Measurements from ENCODE around the gene ABL2.
"Not testable (repeated sequence)": the region's sequence is repeated elsewhere in the genome, so short reads cannot be mapped to it uniquely, and the experiment has no call there.

ABL2 gene

DNA sequence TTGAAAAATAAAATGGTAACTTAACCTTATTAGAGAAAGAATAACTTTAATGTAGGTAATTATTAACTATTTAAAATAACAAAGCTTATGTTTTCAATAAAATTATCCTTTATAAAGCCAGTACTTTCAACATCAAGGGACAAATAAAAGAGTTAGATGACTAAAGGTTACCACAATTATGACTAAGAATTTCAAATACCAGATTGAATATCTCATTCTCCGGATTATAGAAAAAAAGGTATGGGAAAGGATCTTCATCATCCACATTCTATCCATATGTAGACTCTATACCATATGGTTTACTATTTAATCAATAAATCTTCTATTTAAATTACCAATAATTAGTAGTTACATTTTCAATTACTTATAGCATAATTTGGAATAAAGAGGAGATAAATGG lies 84.9 kb downstream of the ABL2 start:
- FAIRE-seq (no peak), DNase-seq (ENCODE audit: insufficient read length) (no peak)
- no peak for TF ChIP-seq POLR2AphosphoS5 (IDR thresholded peaks at IDR 0.05; ENCODE audit: low read depth, low read length)
- no peak for TF ChIP-seq TAF1 (IDR thresholded peaks at IDR 0.05; ENCODE audit: borderline replicate concordance, low read depth, low read length)
- no peak for TF ChIP-seq POLR2A (IDR thresholded peaks at IDR 0.05; ENCODE audit: low read depth, low read length)

DNA sequence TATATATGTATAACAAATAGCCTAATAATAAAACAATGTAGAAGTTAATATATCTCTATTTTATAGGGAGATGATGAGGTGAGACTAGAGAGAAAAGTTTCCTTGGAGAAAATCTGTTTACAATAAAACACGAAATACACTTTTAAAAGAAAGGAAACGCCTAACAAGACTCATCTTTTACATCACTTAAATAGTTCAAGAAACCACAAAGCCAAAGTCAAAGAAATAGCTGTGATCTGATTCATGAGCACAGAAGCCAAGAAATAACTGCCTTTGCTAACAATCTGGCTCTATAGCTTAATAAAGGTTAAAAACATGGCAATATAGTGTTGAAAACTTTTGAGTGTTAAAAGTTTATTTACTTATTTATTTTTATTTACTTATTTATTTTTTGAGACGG lies 86.2 kb downstream of the ABL2 start:
- no peak for FAIRE-seq
- no peak for TF ChIP-seq POLR2AphosphoS5 (IDR thresholded peaks at IDR 0.05; ENCODE audit: low read depth, low read length)
- no peak for TF ChIP-seq TAF1 (IDR thresholded peaks at IDR 0.05; ENCODE audit: borderline replicate concordance, low read depth, low read length)
- no peak for TF ChIP-seq POLR2A (IDR thresholded peaks at IDR 0.05; ENCODE audit: low read depth, low read length)
- no peak for DNase-seq (ENCODE audit: insufficient read length)

DNA sequence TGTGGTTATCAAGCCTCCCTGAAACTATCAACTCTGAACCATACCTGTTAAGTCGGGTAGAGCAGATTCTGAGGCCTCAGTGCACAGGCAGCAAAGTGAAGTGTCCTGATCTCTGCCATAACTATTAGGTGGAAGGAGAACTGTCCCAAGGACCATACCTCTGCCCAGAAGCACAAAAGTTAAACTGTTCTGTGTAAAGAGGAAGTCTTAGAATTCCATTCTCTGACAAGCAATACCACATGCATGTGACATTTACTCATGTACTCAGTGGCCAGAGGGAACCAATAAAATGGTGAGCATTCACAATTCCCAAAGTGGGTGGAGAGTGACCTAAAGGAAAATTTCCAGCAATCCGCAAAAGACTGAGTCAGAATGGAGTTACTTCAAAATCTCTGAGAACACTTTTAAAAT lies 86.6 kb downstream of the ABL2 start:
- TF ChIP-seq TAF1 (IDR thresholded peaks at IDR 0.05; ENCODE audit: borderline replicate concordance, low read depth, low read length) (no peak), POLR2A (IDR thresholded peaks at IDR 0.05; ENCODE audit: low read depth, low read length) (no peak), POLR2AphosphoS5 (IDR thresholded peaks at IDR 0.05; ENCODE audit: low read depth, low read length) (no peak)
- peak; percentile 14 for FAIRE-seq
- DNase-seq (ENCODE audit: insufficient read length), result no peak

DNA sequence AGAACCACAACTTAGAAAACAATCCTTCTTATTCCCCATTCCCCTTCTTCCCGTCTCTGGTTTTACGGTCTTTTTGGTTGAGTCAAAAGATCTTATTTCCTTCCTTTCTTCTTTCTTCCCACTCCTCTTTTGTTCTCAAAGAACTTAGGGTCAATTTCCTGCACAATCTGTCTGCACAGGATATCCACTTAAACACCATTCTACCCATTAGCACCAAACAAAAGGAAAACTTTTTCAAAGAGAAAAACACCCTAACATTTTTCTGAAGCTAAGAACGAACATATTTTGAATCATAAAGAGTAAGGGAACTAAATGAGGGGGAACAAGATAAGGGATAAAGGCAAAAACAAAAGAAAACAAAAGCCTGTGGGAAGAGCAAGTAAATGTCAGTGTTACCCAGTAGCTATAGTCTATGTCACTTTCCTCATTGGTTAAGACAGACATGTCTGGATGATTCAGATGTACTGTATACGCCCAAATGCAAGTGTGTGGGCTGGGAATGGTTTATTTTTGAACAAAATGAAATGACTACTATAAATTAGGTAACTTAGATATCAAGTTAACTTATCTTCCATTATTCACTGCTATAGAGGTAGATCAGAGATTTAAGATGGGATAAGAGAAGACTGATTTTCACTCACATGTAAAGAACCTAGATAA lies 87.8 kb downstream of the ABL2 start:
- no peak for FAIRE-seq
- TF ChIP-seq TAF1 (IDR thresholded peaks at IDR 0.05; ENCODE audit: borderline replicate concordance, low read depth, low read length) (no peak), POLR2AphosphoS5 (IDR thresholded peaks at IDR 0.05; ENCODE audit: low read depth, low read length) (no peak), POLR2A (IDR thresholded peaks at IDR 0.05; ENCODE audit: low read depth, low read length) (no peak)
- no peak for DNase-seq (ENCODE audit: insufficient read length)

DNA sequence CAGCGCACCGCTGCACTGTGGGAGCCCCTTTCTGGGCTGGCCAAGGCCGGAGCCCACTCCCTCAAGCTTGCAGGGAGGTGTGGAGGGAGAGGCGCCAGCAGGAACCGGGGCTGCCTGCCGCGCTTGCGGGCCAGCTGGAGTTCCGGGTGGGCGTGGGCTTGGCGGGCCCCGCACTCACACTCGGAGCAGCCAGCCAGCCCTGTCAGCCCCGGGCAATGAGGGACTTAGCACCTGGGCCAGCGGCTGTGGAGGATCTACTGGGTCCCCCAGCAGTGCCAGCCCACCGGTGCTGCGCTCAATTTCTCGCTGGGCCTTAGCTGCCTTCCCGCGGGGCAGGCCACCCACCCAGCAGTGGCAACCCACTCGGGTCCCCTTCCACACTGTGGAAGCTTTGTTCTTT lies 90.7 kb downstream of the ABL2 start:
- not testable (repeated sequence) for FAIRE-seq; DNase-seq (ENCODE audit: insufficient read length)

DNA sequence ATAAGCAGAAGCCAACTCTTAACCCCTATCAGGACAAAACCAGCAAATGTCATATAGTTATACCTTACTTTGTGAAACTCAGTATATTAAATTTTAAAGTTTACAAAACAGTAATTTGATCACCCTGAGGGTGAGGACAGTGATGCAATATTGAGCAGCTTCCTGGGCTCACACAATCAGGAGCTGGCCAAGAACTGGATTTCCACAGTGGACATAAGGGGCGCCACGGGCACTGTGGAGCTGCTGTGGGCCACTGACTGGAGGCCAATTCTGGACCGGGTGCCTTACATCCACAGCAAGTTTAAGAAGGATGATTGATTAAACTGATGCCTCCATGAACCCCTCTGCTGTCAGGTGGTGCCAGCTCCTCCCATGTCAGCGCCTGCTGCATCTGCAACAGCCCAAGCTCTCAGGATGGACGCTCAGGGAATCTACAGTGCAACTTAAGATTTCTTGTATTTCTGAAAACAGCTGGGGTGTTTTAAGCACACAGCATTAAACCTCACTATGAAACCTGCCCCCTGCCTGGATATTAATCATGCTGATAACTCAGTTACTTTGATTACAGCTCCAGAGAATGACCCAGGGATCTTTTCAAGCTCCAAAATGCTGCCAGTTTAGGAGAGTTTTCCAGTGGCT lies 91.7 kb downstream of the ABL2 start:
- TF ChIP-seq TAF1 (IDR thresholded peaks at IDR 0.05; ENCODE audit: borderline replicate concordance, low read depth, low read length), result no peak
- TF ChIP-seq POLR2AphosphoS5 (IDR thresholded peaks at IDR 0.05; ENCODE audit: low read depth, low read length), result no peak
- TF ChIP-seq POLR2A (IDR thresholded peaks at IDR 0.05; ENCODE audit: low read depth, low read length), result no peak
- DNase-seq (ENCODE audit: insufficient read length) (no peak), FAIRE-seq (no peak)

DNA sequence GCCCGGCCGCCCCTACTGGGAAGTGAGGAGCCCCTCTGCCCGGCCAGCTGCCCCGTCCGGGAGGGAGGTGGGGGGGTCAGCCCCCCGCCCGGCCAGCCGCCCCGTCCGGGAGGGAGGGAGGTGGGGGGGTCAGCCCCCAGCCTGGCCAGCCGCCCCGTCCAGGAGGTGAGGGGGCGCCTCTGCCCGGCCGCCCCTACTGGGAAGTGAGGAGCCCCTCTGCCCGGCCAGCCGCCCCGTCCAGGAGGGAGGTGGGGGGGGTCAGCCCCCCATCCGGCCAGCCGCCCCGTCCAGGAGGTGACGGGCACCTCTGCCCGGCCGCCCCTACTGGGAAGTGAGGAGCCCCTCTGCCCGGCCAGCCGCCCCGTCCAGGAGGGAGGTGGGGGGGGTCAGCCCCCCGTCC lies 93.8 kb downstream of the ABL2 start:
- FAIRE-seq; DNase-seq (ENCODE audit: insufficient read length): not testable (repeated sequence)

DNA sequence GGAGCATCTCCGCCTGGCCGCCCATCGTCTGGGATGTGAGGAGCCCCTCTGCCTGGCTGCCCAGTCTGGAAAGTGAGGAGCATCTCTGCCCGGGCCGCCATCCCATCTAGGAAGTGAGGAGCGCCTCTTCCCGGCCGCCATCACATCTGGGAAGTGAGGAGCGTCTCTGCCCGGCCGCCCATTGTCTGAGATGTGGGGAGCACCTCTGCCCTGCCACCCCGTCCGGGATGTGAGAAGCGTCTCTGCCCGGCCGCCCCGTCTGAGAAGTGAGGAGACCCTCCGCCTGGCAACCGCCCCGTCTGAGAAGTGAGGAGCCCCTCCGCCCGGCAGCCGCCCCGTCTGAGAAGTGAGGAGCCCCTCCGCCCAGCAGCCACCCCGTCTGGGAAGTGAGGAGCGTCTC lies 94.3 kb downstream of the ABL2 start:
- not testable (repeated sequence) for FAIRE-seq; DNase-seq (ENCODE audit: insufficient read length)

DNA sequence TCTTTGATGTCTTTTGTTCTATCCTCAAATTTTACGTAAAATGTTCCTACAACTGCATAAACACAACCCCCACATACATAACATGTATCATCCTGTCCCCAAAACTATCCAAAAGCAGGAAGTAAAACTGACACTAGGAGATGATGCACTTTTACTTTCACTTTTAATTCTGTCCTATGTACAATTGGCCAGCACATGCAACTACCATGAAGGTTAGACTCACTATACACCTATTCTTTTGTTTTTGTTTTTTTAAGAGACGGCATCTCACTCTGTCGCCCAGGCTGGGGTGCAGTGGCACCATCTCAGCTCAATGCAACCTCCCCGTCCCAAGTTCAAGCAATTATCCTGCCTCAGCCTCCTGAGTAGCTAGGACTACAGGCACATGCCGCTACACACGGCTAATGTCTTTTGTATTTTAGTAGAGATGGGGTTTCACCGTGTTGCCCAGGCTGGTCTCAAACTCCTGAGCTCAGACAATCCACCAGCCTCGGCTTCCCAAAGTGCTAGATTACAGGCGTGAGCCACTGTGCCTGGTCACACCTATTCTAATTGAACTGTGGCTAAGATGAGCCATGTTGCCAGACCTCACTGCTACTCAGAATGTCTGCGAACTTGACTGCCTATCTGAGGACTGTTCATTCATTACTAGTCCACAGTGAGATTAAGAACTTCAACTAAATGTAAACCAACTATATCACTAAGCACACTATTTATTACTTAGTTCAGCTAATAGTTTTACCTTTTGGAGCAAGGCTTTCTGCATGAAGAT lies 99.6 kb downstream of the ABL2 start:
- no peak for TF ChIP-seq POLR2AphosphoS5 (IDR thresholded peaks at IDR 0.05; ENCODE audit: low read depth, low read length)
- no peak for TF ChIP-seq POLR2A (IDR thresholded peaks at IDR 0.05; ENCODE audit: low read depth, low read length)
- no peak for TF ChIP-seq TAF1 (IDR thresholded peaks at IDR 0.05; ENCODE audit: borderline replicate concordance, low read depth, low read length)
- no peak for DNase-seq (ENCODE audit: insufficient read length)
- FAIRE-seq, result peak; percentile 73

DNA sequence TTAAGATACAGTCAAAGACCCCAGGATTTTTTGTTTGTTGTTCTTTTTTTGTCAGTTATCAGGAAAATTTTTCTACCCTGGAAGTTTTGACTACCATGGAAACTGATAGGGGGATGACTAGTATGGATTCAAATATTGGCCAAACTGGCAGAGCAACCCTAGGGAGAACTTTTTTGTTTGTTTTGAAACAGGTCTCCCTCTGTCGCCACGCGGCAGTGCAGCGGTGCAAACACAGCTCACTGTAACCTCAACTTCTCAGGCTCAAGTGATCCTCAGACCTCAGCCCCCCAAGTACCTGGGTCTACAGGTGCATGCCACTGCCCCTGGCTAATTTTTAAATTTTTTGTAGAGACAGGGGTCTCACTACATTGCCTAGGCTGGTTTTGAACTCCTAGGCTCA lies 101.0 kb downstream of the ABL2 start:
- no peak for DNase-seq (ENCODE audit: insufficient read length)
- no peak for FAIRE-seq
- no peak for TF ChIP-seq POLR2A (IDR thresholded peaks at IDR 0.05; ENCODE audit: low read depth, low read length)
- TF ChIP-seq TAF1 (IDR thresholded peaks at IDR 0.05; ENCODE audit: borderline replicate concordance, low read depth, low read length), result no peak
- no peak for TF ChIP-seq POLR2AphosphoS5 (IDR thresholded peaks at IDR 0.05; ENCODE audit: low read depth, low read length)

DNA sequence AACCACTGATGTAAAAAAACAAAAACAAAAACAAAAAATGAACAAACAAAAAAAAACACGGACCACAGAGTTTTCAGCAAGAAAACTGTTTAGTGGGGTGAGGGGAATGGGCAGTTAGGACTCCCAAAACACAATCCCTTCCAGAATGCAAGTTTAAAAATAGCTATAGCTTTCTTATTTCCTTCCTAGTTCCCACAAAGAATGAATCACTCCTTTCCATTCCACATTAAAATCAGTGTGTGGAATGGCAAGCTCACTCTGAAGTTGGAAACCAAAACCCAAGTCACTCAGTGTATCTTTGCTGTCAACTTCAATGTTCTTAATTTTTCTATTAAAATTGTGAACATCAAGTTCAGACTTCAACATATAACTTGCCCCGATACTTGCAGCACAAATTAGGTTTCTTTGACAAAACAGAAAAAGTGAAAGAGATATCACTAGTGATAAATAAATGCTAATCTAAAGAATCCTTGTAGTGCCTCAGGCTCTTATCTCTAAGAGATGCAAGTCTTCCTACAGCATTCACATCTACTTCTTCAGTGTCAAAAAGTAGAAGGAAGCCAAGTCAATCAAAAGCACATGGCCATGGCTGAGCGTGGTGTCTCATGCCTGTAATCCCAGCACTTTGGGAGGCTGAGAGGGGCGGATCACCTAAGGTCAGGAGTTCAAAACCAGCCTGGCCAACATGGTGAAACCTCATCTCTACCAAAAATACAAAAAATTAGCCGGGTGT lies 102.1 kb downstream of the ABL2 start:
- DNase-seq (ENCODE audit: insufficient read length) (no peak), FAIRE-seq (no peak)
- TF ChIP-seq POLR2A (IDR thresholded peaks at IDR 0.05; ENCODE audit: low read depth, low read length) (no peak), POLR2AphosphoS5 (IDR thresholded peaks at IDR 0.05; ENCODE audit: low read depth, low read length) (no peak), TAF1 (IDR thresholded peaks at IDR 0.05; ENCODE audit: borderline replicate concordance, low read depth, low read length) (no peak)
